Neural cell (in vitro differentiated cells): Measurements from ENCODE around the gene NCK2.

Experiments used
- EZH2 ChIP-seq: fragments of 200-600, 300-800 bp; shearing (Covaris generic), sonication (generic); IDR thresholded peaks from 2 replicates; pipeline ENCODE4 v1.6.1; 2014; ENCODE audit warnings: antibody characterized with exemption, low read length, borderline replicate concordance, mild to moderate bottlenecking; ENCODE audit not compliant: insufficient read depth, poor library complexity, severe bottlenecking
- TF ChIP-seq, protein P1 (sequence below): fragments of 450-650 bp; IDR thresholded peaks from 2 replicates; pipeline ENCODE4 v1.5.1; 2014; ENCODE audit warnings: antibody characterized with exemption, mild to moderate bottlenecking, moderate library complexity; ENCODE audit not compliant: poor library complexity, severe bottlenecking

DNA sequence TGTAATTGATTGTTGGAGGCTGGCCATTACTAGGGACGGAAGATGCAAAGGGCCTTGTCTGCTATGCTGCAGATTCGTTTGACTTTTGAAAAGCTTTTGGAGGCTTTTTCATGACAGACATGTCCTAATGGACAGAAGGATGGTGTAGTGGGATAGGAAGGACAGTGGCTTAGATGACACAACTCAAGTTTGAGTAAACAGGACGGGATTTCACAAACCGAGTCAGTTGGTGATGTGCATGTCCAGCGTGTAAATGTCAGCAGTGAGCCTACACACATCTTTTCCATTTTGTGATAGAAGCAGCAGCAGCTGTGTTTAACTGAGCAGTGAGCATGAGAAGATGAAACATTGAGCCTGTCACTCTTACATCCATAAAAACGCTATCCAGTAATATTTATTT is 76.0 kb downstream of the NCK2 start:
- no peak for TF ChIP-seq EZH2
- TF ChIP-seq, protein P1, sequence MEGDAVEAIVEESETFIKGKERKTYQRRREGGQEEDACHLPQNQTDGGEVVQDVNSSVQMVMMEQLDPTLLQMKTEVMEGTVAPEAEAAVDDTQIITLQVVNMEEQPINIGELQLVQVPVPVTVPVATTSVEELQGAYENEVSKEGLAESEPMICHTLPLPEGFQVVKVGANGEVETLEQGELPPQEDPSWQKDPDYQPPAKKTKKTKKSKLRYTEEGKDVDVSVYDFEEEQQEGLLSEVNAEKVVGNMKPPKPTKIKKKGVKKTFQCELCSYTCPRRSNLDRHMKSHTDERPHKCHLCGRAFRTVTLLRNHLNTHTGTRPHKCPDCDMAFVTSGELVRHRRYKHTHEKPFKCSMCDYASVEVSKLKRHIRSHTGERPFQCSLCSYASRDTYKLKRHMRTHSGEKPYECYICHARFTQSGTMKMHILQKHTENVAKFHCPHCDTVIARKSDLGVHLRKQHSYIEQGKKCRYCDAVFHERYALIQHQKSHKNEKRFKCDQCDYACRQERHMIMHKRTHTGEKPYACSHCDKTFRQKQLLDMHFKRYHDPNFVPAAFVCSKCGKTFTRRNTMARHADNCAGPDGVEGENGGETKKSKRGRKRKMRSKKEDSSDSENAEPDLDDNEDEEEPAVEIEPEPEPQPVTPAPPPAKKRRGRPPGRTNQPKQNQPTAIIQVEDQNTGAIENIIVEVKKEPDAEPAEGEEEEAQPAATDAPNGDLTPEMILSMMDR, result no peak
